Mammary epithelial cell (primary cell): ENCODE results near the gene PRICKLE2.

Experiments
- EZH2 ChIP-seq: IDR thresholded peaks from 2 replicates; pipeline ENCODE4 v1.6.1; 2012; ENCODE audit warnings: low read length, inconsistent platforms, borderline replicate concordance
- TF ChIP-seq, protein P1 (sequence below), 2 donors: IDR thresholded peaks in 1 of 2; conservative IDR thresholded peaks in 1 of 2; 2 replicates each; pipeline ENCODE4 v1.5.1; 2011 to 2012; ENCODE audit warnings: inconsistent platforms in 2 of 2, low read length in 2 of 2, mild to moderate bottlenecking in 2 of 2, control low read depth in 1 of 2, low read depth in 1 of 2; ENCODE audit not compliant: insufficient read depth in 1 of 2; ENCODE audit errors: extremely low read depth in 1 of 2

DNA sequence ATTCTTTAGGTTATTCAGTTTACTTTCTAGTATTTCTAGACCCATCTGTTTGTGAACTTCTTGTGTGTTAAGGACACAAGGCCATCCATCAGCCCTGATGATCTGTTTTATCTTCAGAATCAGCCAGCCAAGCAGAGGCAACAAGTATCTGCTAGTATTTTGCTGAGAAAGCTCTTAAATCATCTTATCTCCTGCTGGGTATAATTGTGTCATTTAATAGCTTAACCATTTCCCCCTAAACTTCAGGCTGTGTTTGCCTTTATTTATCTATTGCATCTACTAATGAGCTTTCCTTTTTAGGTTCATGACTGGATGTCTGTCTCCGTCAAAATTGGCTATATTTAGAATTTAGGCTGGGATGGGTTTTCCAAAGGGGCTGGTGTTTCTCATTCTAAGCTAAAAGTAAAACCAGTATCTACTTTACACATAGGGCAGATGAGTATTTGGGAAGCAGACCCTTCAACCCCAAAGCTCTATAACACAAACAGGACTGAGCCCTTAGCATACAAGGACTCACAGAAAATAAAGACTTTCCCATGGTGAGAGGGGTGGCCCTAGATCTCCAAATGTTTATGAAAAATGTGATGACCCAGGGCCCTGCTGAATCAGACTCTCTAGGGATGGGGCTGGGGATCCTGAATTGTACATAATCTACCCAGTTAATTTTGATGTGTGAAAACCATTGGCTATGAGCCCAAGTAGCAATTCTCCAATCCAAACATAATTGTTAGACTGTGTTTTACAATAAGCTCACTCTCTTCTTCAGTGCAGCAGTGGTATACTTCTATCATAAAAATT lies 136.7 kb downstream of the PRICKLE2 start:
- TF ChIP-seq, protein P1, sequence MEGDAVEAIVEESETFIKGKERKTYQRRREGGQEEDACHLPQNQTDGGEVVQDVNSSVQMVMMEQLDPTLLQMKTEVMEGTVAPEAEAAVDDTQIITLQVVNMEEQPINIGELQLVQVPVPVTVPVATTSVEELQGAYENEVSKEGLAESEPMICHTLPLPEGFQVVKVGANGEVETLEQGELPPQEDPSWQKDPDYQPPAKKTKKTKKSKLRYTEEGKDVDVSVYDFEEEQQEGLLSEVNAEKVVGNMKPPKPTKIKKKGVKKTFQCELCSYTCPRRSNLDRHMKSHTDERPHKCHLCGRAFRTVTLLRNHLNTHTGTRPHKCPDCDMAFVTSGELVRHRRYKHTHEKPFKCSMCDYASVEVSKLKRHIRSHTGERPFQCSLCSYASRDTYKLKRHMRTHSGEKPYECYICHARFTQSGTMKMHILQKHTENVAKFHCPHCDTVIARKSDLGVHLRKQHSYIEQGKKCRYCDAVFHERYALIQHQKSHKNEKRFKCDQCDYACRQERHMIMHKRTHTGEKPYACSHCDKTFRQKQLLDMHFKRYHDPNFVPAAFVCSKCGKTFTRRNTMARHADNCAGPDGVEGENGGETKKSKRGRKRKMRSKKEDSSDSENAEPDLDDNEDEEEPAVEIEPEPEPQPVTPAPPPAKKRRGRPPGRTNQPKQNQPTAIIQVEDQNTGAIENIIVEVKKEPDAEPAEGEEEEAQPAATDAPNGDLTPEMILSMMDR (conservative IDR thresholded peaks at IDR 0.05 in 1 of 2, IDR thresholded peaks at IDR 0.05 in 1 of 2; ENCODE audit: extremely low read depth in 1 of 2, insufficient read depth in 1 of 2, low read depth in 1 of 2, low read length in 2 of 2) = no peak
- TF ChIP-seq EZH2 = no peak
